SKM-1 (cell line): ENCODE measurements around the gene NIPSNAP2.
A peak's percentile ranks its signal among the peaks of the same experiment; 100 is the strongest.
"Not testable (repeated sequence)": the region's sequence is repeated elsewhere in the genome, so short reads cannot be mapped to it uniquely, and the experiment has no call there.

Source experiments
- DNase-seq: peaks from one replicate; lab custom pipeline; 2025; ENCODE audit not compliant: unreplicated experiment; lab: John Stamatoyannopoulos, UW

NIPSNAP2 gene

DNA sequence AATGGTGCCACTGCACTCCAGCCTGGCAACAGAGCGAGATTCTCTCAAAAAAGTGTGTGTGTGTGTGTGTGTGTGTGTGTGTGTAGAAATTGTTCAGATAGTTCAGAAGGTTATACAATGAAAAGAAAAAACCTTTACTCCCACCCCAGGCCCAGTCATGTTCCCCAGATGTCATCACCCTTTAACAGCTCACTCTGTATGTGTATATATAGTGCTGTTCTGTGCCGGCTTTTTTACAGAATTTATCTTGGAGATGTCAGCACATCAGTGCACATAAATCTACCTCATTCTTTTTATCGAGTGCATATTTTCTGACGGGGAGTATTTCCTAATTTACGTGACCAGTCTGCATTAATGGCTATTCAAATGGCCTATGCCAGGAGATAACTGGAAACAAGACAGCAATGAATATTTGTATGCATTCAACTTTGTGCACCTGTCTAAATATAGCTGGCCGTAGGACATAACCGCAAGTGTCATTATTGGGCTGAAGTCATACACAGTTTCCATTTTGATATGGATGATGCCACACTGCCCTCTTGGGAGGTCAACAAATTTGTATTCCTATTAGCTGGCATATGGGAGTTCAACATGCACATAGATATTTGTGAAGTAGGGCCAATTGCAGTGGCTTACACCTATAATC is 11.7 kb downstream of the NIPSNAP2 start:
- DNase-seq: no peak

DNA sequence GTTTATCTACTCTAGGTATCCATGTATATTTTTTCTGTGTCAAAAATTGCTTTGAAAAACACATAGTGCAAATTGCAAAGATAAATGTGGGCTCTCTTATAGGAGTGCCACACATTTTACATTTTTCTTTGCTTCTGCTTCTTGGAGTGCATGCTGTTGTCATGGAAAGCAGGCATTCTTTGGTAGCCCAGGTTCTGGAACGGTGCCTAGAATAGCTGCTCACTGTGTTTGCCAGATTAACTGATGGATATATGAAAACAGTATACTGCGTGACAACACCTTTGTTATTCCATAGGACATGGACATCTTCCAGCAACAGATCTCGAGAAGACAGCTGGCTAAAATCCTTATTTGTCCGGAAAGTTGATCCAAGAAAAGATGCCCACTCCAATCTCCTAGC is 13.4 kb downstream of the NIPSNAP2 start:
- DNase-seq: no peak

DNA sequence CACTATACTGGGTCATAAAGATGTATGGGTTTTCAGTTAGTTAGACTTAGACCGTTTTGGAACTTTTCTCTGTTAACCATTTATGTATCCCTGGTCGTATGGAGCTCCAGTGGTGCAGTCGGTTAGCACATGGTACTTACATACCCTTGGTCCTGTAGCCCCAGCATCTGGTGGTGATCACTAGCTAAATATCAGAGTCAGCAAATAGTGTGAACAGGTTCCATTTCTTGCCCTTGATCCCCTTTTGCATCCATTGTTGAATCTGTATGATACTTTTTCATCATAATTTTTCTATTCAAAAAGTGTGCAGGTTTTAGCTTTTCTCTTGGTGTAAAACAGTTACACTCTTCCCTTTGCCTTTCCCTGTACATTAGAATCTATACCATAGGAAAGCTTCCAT is 15.9 kb downstream of the NIPSNAP2 start:
- no peak for DNase-seq

DNA sequence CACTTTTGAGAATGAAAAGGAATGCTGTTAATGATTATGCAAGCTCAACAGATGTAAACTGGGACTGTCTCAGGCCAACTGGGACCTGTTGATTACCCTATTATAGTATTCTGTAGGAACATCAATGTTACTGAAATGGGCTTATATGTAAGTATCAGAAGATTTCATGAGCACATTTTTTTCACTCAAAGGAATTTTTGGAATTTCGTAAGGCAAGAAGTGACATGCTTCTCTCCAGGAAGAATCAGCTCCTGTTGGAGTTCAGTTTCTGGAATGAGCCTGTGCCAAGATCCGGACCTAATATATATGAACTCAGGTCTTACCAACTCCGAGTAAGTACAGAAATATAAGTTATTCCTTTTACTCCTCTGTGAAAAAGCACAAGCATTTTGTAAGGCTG is 19.2 kb downstream of the NIPSNAP2 start:
- no peak for DNase-seq

DNA sequence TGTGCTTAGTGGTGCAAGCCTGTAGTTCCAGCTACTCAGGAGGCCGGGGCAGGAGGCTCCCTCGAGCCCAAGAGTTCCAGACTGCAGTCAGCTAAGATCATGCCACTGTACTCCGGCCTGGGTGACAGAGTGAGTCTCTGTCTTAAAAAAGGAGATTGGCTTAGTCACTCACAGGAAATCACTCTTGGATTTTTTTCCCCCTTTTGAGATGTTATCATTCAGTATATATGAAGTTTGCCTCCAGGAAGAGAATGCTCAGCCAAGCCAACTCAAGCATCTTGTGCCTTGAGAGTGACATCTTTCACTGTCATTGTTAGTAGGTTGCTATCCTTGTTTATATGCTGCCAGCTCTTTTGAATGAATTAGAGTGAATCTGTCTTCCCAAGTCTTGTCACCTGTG is 28.0 kb downstream of the NIPSNAP2 start:
- no peak for DNase-seq

DNA sequence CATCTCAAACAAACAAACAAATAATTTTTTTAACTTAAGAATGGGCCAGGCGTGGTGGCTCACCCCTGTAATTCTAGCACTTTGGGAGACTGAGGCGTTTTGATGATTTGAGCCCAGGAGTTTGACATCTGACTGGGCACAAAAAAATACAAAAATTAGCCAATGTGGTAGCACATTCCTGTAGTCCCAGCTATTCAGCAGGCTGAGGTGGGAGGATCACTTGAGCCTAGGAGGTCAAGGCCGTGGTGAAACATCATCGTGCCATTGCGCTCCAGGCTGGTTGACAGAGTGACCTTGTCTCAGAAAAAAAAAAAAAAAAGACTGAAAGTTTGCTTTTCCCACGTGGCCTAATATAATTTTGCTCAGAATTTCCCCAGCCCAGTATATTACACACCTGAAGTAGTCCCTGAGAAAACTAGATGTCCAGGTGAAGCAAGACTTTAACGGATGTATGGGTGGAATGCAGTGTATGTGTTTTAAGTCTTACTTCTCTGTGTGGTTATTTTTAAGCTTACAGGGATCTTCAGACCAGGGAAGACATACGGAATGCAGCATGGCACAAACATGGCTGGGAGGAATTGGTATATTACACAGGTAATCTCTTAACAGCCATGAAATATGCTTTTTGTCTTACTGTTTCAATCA is 32.6 kb downstream of the NIPSNAP2 start:
- no peak for DNase-seq

DNA sequence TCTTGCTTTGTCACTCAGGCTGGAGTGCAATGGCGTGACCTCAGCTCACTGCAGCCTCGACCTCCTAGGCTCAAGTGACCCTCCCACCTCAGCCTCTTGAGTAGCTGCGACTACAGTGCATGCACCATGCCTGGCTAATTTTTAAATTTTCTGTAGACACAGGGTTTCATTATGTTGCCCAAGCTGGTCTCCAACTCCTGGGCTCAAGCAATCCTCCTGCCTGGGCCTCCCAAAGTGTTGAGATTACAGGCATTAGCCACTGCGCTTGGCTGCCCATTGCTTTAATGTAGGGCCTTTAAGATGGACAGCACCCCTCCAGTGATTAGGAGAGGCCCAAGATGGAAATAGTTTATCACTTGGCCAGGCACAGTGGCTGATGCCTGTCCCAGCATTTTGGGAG is 39.4 kb downstream of the NIPSNAP2 start:
- no peak for DNase-seq

DNA sequence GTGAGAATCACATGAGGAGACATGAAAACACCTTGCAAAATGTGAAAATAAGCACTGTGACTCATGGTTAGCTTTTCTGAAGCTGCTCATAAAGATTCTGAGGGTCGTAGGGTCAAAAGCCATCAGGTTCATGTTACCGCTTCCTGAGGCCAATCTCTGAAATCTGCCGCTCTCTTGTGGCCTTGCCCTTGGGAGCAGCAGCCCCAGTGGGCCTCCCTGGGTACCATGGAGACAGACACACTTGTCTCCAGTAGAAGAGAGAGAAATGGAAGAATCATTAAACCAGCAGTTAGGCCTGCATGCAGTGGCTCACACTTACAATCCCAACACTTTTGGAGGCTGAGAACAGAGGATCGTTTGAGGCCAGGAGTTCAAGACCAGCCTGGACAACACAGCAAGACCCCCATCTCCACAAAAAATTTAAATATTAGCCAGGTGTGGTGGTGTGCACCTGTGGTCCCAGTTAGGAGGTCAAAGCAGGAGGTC is 42.8 kb downstream of the NIPSNAP2 start:
- DNase-seq: no peak

DNA sequence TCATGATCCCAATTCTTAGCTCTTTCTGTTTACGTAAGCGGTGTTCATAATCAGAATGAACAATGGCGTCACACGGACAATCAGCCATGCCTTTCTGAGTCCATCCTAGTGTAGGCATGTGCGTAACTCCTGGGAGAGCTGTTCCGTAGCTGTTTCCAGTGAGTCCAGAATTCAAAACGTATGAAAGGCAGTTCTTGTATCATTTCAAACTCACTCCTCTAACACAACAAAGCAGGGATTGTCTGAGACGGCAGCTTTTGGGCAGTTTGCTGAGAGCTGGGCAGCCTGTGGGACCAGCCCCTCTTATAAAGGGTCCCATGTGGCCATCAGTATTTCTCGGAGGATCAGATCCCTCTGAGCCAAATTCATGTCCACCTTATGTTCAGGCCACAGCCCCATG is 43.5 kb downstream of the NIPSNAP2 start:
- DNase-seq: no peak

DNA sequence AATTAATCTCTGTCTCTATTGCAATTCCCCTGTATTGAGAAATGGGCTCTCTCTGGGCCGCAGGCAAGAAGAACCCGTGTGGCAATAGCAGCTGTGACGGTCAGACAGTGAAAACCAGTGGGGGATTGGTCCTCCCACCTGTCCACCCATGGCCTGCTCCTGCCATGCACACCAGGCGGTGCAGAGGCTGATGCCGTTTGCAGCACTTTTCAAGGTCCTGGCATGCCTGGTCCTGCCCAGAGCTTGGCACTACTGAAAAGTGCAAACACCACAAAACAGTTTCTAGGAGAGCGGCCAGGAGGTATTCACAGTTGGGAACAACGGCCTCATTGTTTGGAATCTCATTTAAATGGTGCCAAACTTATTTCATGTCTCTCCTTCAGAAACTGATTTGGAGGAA is 45.3 kb downstream of the NIPSNAP2 start:
- DNase-seq: no peak

DNA sequence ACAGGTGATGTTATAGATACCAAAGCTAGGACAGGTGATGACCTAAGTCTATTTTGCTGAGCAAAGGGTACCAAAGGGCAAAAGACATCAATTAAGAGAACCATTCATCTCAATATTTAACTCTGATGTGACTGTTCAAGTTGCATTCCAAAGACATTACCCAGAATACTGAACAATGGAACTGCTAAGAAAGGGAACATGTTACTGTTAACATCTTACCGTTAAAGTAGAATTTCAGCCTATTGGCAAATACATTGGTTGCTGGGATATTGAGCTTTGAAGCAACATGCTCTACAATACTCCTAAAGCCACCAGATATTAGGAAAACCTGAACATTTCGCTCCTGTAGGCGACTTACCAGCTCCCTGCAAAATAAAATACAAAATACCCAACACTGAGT is 52.6 kb downstream of the NIPSNAP2 start:
- DNase-seq: not testable (repeated sequence)

DNA sequence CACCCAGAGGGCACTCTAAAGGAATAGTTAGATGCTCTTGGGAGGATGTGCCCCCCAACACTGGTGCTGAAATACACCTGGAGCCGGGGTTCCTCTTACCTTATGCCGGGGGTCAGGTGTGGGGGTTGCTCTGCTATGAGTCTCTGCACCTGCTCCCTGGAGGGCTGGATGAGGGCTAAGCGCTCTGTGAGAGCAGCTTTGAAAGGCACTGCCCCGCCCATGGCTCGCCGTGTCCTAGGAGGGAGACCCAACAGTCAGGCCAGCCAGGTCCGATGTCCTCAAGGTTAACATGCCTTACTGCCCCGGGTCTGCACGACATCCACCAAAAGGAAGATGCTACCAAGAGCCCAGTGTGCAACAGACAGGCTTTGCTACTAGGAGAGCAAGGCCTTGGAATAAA is 55.1 kb downstream of the NIPSNAP2 start:
- no peak for DNase-seq

DNA sequence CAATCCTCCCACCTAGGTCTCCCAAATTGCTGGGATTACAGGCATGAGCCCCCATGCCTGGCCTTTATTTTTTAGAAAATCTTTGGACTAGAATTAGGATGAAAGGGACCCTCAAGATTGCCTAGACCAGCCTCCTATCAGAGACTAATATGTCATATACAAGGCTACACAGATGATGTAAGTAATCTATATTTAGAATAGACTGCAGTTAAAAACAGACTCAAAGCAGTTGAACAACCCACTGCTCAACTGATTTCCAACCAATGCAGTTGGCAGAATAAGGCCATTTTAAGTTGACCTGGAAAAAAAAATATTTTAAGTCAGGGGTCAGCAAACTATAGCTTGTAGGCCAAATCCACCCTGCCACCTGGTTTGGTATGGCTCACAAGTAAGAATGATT is 59.1 kb downstream of the NIPSNAP2 start:
- DNase-seq: no peak

DNA sequence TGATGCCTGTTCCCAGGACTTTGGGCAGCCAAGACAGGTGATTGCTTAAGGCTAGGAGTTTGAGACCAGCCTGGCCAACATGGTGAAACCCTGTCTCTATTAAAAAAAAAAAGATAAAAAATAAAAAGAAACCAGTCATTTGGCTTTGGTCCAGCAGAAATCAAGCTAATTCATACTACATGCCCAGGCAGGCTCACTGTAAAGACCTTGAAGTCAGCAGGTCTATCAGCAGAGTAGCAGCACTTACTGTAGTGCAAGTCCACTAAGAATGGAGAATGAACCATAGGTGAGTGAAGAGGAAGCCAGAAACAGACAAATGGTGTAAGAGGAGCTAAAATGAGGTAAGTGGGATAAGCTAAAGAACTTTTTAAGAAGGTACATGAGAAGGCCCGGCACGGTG is 62.2 kb downstream of the NIPSNAP2 start:
- DNase-seq: no peak

DNA sequence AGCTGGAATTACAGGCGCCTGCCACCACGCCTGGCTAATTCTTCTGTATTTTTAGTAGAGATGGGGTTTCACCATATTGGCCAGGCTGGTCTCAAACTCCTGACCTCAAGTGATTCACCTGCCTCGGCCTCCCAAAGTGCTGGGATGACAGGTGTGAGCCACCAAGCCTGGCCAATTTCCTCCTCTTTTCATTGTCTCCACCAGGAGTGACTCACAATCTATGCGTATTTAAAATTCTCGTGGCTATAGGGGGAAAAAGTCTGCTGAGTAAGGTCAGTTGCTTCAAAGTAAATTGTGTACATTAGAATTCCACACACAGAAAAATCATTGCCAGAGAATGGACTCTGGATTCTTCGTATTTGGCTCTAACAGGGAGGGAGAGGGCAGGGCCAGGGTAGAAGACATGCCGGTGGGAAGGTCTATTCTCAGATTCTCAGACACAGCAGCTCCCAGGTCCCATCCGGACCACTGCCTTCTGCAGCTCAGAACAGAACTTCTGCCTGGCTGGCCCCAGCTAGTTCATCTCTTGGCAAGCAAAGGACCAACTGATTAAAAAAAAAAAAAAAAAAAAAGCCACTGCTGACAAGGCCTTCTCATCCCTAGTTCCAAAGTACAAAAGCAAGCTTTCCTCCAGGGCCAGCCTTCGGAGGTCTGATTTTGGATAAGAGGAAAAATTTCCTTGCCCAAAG is 64.7 kb downstream of the NIPSNAP2 start:
- no peak for DNase-seq

DNA sequence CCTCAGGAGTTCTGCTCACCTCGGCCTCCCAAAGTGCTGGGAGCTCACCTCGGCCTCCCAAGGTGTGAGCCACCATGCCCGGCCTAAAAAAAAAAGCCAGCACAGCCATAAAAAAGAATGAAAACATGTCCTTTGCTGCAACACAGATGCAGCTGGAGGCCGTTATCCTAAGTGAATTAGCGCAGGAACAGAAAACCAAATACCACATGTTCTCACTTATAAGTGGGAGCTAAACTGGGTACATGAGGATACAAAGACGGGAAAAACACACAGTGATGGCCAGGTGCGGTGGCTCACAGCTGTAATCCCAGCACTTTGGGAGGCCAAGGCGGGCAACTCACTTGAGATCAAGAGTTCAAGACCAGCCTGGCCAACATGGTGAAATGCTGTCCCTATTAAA is 66.0 kb downstream of the NIPSNAP2 start:
- no peak for DNase-seq

DNA sequence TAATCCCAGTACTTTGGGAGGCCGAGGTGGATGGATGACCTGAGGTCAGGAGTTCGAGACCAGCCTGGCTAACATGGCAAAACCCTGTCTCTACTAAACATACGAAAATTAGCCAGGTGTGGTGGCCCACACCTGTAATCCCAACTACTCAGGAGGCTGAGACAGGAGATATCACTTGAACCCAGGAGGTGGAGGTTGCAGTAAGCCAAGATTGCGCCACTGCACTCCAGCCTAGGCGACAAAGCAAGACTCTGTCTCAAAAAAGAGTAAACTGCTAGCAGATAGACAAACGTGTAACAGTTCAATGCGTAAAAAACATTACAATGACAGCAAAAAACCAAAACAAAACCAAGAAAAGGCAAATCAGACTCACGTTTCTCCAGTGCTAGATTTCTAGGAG is 67.2 kb downstream of the NIPSNAP2 start:
- not testable (repeated sequence) for DNase-seq

DNA sequence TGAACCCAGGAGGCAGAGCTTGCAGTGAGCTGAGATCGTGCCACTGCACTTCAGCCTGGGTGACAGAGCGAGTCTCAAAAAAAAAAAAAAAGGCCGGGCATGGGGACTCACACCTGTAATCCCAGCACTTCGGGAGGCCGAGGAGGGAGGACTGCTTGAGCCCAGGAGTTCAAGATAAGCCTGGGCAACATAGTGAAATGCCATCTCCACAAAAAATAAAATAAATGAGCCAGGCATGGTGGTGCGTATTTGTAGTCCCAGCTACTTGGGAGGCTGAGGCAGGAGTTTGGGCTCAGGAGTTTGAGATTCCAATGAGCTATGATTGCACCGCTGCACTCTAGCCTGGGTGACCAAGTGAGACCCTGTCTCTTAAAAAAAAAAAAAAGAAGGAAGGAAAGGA is 68.2 kb downstream of the NIPSNAP2 start:
- DNase-seq: not testable (repeated sequence)

DNA sequence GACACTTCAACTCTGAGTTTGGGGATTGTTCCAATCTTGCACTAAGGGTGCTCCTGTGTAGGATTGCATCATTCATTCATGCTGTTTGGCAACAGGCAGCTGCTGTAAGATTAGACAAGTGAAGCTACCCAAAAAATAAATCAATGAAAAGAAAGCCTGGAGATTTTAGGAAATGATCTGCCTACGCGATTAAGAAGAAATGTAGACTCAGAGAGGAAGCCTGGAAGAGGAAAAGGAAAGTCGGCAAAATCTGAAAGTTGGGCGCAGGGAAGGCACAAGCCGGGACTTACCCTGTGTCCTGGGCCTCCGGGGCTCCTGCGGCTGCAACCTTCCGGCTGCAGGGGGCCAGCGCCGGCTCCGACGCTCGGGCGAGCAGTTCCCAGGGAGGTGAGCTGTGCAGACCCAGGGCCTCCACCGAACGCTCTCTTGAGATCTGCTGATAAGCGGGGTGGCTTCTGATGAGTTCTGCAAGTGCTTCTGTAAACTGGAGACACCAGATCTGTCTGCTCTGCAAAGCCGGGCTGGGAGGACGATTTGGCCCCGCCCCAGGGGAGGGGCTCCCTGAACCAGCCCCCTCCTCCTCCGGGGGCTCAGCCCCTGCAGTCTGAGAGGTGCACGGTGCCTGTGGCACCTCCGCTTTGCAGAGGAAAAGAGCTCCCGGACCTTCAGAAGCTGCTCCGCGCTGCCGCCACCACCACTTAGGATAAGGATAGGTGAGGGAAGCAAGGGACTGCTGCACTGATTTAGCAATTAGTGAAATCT is 69.5 kb downstream of the NIPSNAP2 start:
- DNase-seq: peak; percentile 66

DNA sequence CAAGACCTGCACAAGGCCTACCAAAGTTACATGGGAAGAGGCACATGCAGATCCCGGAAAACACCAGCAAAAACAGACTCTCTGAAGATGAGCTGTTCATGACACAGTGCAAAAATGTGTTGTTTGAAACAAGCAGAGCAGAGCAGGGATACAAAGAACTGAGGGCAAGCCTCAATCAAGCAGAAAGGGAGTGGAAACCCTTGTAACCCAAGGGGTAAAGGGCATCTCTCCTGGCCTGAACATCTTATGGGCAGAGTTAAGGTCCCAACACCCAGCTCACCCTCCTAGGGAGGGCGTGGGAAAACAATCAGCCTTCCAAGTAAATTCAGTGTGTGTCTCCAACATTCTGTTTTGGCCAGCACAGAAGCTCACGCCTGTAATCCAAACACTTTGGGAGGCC is 76.3 kb downstream of the NIPSNAP2 start:
- no peak for DNase-seq

DNA sequence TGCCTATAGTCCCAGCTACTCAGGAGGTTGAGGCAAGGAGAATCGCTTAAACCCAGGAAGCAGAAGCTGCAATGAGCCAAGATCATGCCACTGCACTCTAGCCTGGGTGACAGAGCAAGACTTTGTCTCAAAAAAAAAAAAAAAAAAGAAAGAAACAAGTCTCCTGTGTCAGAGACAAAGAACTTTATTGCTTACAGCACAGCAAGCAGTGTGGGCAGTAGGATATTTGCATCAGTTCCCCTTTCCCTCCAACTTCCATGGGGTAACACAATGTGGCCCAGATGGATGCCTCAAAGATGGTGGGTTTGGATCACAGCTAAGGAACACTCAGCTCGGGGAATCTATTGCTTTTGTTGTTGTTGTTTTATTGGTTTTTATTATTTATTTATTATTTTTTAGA is 81.4 kb downstream of the NIPSNAP2 start:
- not testable (repeated sequence) for DNase-seq
